ENCODE results near the gene FILIP1. TPM values are rescaled to one million over a fixed set of nuclear protein-coding genes. Genes with fewer than 3 reads are reported as not detected.

FILIP1 gene
- total RNA-seq, 4 donors from 2014 or later = 6.0 to 12.3 (median 7.2) TPM

DNA sequence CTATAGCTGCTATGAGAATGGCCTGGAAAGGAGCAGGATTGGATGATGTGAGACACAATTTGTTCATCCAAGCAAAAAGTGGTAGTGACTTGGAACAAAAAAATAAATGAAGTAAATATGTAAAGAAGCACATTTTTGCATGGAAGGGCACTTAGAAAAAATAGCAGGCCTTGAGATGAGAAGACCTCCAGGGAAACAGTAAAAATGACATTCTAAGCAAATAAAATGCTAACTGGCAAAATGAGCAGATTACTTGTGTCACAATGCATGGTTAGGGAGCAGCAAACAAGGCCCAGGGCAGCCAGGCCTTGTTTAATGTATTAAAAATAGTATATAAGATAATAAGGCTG is 230.2 kb downstream of the FILIP1 start:
- TF ChIP-seq EP300 (IDR thresholded peaks at IDR 0.05; ENCODE audit: low read depth) = no peak
- no peak for TF ChIP-seq POLR2A (IDR thresholded peaks at IDR 0.05)
- TF ChIP-seq POLR2AphosphoS5 (IDR thresholded peaks at IDR 0.05) = no peak
- TF ChIP-seq, protein P1, sequence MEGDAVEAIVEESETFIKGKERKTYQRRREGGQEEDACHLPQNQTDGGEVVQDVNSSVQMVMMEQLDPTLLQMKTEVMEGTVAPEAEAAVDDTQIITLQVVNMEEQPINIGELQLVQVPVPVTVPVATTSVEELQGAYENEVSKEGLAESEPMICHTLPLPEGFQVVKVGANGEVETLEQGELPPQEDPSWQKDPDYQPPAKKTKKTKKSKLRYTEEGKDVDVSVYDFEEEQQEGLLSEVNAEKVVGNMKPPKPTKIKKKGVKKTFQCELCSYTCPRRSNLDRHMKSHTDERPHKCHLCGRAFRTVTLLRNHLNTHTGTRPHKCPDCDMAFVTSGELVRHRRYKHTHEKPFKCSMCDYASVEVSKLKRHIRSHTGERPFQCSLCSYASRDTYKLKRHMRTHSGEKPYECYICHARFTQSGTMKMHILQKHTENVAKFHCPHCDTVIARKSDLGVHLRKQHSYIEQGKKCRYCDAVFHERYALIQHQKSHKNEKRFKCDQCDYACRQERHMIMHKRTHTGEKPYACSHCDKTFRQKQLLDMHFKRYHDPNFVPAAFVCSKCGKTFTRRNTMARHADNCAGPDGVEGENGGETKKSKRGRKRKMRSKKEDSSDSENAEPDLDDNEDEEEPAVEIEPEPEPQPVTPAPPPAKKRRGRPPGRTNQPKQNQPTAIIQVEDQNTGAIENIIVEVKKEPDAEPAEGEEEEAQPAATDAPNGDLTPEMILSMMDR (IDR thresholded peaks at IDR 0.05) = no peak
- intact Hi-C loops (cut with DNase I; ENCODE audit: low total_unique reads) = loop anchor here (10.0 kb wide), 1 partner anchor 261 kb away; no protein-coding TSS in a partner anchor
- Histone ChIP-seq H3K36me3 (peaks cover 0 to 31% (median 10%) of the 10 kb centered on the region in 4 donors), H3K4me1 (peaks cover 0 to 20% (median 14%) of the 10 kb centered on the region in 4 donors), H3K4me3 (no peak overlapping the region), H3K27me3 (no peaks in the 10 kb centered on the region), H3K27ac (no peak overlapping the region), H3K9me3 (no peaks in the 10 kb centered on the region)
- in situ Hi-C loops (cut with MboI; ENCODE audit: low pct_ligation_motif_present in 1 of 4, low pct_unique_long_range_greater_than_20kb in 1 of 4, low sequenced_read_pairs in 3 of 4) = loop anchor here in 1 of 4 donors (10.0 kb wide), 1 partner anchor 271 kb away; no protein-coding TSS in a partner anchor
- DNase-seq = no peak

GRCh38 chr6:75262716-75263400 is 230.7 kb downstream of the FILIP1 start:
- no peak for DNase-seq
- 87% methylated on average over 4 of the region's 4 CpGs for WGBS, 2 donors (ENCODE audit: low coverage in 1 of 2)
- intact Hi-C loops (cut with DNase I; ENCODE audit: low total_unique reads) (loop anchor here (10.0 kb wide), 1 partner anchor 262 kb away; no protein-coding TSS in a partner anchor), in situ Hi-C loops (cut with MboI; ENCODE audit: low pct_ligation_motif_present in 1 of 4, low pct_unique_long_range_greater_than_20kb in 1 of 4, low sequenced_read_pairs in 3 of 4) (loop anchor here in 1 of 4 donors (10.0 kb wide), 1 partner anchor 272 kb away; no protein-coding TSS in a partner anchor)
- Histone ChIP-seq H3K27me3 (no peaks in the 10 kb centered on the region), H3K4me1 (peaks cover 0 to 15% (median 10%) of the 10 kb centered on the region in 4 donors), H3K27ac (no peak overlapping the region), H3K4me3 (no peak overlapping the region), H3K36me3 (peaks cover 0 to 35% (median 10%) of the 10 kb centered on the region in 4 donors), H3K9me3 (no peaks in the 10 kb centered on the region)
- TF ChIP-seq POLR2AphosphoS5 (IDR thresholded peaks at IDR 0.05) (no peak), EP300 (IDR thresholded peaks at IDR 0.05; ENCODE audit: low read depth) (no peak), POLR2A (IDR thresholded peaks at IDR 0.05) (no peak)
- TF ChIP-seq, protein P1 (IDR thresholded peaks at IDR 0.05) = no peak

DNA sequence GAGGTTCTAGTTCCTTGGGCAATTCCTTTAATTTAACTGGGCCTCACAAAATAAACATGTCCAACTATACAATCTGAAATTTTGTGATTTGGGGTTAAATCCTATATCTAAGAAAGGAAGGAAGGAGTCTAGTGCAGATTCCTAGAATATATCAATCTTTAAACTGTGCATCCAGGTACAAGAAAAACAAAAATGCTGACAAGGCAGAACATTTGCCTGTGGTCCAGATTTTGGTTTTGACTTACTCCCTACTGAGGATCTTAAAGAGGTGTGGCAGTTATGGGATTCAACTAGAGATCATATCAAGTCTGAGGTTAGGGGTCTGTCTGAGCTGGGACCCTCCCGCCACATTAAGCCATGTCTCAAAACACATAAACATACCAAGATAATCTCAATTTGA is 232.3 kb downstream of the FILIP1 start:
- no peak for DNase-seq
- Histone ChIP-seq H3K4me3 (no peak overlapping the region), H3K9me3 (no peaks in the 10 kb centered on the region), H3K4me1 (no peaks in the 10 kb centered on the region), H3K27me3 (no peaks in the 10 kb centered on the region), H3K36me3 (peaks cover 0 to 37% (median 10%) of the 10 kb centered on the region in 4 donors), H3K27ac (no peak overlapping the region)
- no peak for TF ChIP-seq POLR2A (IDR thresholded peaks at IDR 0.05)
- TF ChIP-seq EP300 (IDR thresholded peaks at IDR 0.05; ENCODE audit: low read depth) = no peak
- TF ChIP-seq POLR2AphosphoS5 (IDR thresholded peaks at IDR 0.05) = no peak
- TF ChIP-seq, protein P1 (IDR thresholded peaks at IDR 0.05) = no peak
- intact Hi-C loops (cut with DNase I; ENCODE audit: low total_unique reads) (loop anchor here (10.0 kb wide), 1 partner anchor 264 kb away; no protein-coding TSS in a partner anchor), in situ Hi-C loops (cut with MboI; ENCODE audit: low pct_ligation_motif_present in 1 of 4, low pct_unique_long_range_greater_than_20kb in 1 of 4, low sequenced_read_pairs in 3 of 4) (loop anchor here in 1 of 4 donors (10.0 kb wide), 1 partner anchor 274 kb away; no protein-coding TSS in a partner anchor)
- 96% methylated on average over 1 of the region's 1 CpG; no CpG with 5 or more reads in 1 of the 2 donors for WGBS, 2 donors (ENCODE audit: low coverage in 1 of 2)

GRCh38 chr6:75257343-75258087 is 236.1 kb downstream of the FILIP1 start:
- H3K4me1 ChIP-seq = no peaks in the 10 kb centered on the region
- no peaks in the 10 kb centered on the region for H3K27me3 ChIP-seq
- in situ Hi-C loops (cut with MboI; ENCODE audit: low pct_ligation_motif_present in 1 of 4, low pct_unique_long_range_greater_than_20kb in 1 of 4, low sequenced_read_pairs in 3 of 4) = no loop called here
- 100% methylated on average over 1 of the region's 1 CpG for WGBS, 2 donors (ENCODE audit: low coverage in 1 of 2)
- intact Hi-C loops (cut with DNase I; ENCODE audit: low total_unique reads) = loop anchor here (5.0 kb wide), 1 partner anchor 935 kb away; no protein-coding TSS in a partner anchor
- DNase-seq = no peak
- TF ChIP-seq, protein P1 (IDR thresholded peaks at IDR 0.05) = no peak
- TF ChIP-seq EP300 (IDR thresholded peaks at IDR 0.05; ENCODE audit: low read depth) = no peak
- no peak for TF ChIP-seq POLR2A (IDR thresholded peaks at IDR 0.05)
- TF ChIP-seq POLR2AphosphoS5 (IDR thresholded peaks at IDR 0.05) = no peak
- H3K27ac ChIP-seq = no peak overlapping the region
- no peak overlapping the region for H3K4me3 ChIP-seq
- H3K36me3 ChIP-seq = peaks cover 0 to 30% (median 14%) of the 10 kb centered on the region in 4 donors
- no peaks in the 10 kb centered on the region for H3K9me3 ChIP-seq
